T-helper 2 cell treated with Interferon-gamma antibody and Interleukin-4, amounts not matched to agents 5 μg/mL and 100 μg/mL, for 36 hours (primary cell): ENCODE measurements around the gene FAM72D.
"Not testable (repeated sequence)": the region's sequence is repeated elsewhere in the genome, so short reads cannot be mapped to it uniquely, and the experiment has no call there.

ENCODE experiments used
- DNase-seq: peaks from one replicate; pipeline ENCODE4 v3.0.0; 2021; ENCODE audit warnings: low spot score
- H3K27ac Mint-ChIP-seq: one replicate; pipeline ENCODE4 v1.8.0; 2021; ENCODE audit warnings: mild to moderate bottlenecking, mixed read lengths
- H3K27me3 Mint-ChIP-seq: one replicate; pipeline ENCODE4 v1.8.0; 2021; ENCODE audit warnings: low read depth, mixed read lengths
- H3K36me3 Mint-ChIP-seq: one replicate; pipeline ENCODE4 v1.8.0; 2021; ENCODE audit warnings: low read depth, mixed read lengths
- H3K4me1 Mint-ChIP-seq: one replicate; pipeline ENCODE4 v1.8.0; 2021; ENCODE audit warnings: low read depth, mixed read lengths
- H3K4me3 Mint-ChIP-seq: one replicate; pipeline ENCODE4 v1.8.0; 2022; ENCODE audit warnings: mild to moderate bottlenecking, moderate library complexity, mixed read lengths
- H3K9me3 Mint-ChIP-seq: one replicate; pipeline ENCODE4 v1.8.0; 2021; ENCODE audit warnings: mixed read lengths

Gene FAM72D

DNA sequence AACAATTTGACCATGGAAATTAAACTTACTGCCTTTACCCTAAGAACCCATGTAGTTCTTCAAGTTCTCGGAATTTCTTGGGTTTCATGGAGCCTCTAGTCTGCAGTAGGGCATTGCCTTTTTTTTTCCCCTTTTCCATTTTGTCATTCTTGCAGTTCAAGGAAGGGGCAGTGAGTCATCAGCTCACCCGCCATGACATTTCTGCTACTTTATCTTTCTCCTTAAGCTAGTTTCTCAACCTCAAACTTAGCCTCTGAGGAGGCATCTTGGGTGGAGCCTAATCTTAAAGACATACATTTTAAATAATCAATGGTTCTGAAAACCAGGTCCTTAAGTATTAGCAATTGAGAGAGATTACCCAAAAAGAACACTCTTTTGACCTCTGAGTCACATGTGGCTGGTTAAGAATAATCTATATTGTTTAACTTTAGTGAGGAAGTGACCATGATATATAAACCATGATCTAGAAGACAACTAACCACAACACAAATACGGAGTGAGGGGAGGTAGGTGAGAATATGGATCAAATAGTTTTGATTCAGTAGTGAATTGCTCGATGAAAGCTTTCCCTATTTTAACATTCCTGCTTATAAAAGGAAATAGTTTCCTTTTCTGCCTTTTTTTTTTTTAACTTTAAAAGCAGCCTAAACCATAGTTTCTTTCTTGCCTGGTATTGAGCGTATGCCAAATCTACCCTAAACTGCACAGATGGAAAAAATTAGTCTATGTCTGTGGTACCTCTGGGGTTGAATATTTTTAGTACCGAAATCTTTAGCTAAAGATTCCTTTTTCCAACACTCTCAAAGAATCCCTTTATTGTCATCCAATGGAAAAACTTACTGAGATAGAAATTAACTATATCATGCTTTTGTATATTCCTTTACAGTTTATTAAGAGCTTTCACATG, 20.1 kb downstream of the FAM72D start:
- H3K4me1 Mint-ChIP-seq, H3K27me3 Mint-ChIP-seq, H3K36me3 Mint-ChIP-seq, H3K9me3 Mint-ChIP-seq, H3K4me3 Mint-ChIP-seq, H3K27ac Mint-ChIP-seq, DNase-seq: not testable (repeated sequence)

DNA sequence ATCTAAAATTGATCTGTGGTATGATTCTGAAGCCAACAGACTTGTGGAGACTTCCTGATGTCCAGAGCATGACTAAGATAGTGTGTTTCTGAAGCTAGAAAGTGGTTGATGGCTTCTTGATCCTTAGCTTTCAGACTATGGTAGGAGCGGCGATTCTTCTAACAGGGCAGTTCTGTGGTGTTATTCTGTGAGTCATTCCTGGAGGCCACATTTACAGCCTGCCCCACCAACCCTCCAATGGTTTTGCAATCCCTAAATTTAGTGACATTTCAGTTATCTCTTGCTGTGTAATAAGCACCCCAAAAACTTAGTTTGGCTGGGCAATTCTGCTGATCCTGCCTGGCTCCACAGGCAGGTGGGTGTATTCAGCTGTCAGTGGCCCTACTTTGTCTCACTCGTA, 24.1 kb downstream of the FAM72D start:
- H3K27ac Mint-ChIP-seq, H3K27me3 Mint-ChIP-seq, H3K9me3 Mint-ChIP-seq, DNase-seq, H3K36me3 Mint-ChIP-seq, H3K4me1 Mint-ChIP-seq, H3K4me3 Mint-ChIP-seq: not testable (repeated sequence)

DNA sequence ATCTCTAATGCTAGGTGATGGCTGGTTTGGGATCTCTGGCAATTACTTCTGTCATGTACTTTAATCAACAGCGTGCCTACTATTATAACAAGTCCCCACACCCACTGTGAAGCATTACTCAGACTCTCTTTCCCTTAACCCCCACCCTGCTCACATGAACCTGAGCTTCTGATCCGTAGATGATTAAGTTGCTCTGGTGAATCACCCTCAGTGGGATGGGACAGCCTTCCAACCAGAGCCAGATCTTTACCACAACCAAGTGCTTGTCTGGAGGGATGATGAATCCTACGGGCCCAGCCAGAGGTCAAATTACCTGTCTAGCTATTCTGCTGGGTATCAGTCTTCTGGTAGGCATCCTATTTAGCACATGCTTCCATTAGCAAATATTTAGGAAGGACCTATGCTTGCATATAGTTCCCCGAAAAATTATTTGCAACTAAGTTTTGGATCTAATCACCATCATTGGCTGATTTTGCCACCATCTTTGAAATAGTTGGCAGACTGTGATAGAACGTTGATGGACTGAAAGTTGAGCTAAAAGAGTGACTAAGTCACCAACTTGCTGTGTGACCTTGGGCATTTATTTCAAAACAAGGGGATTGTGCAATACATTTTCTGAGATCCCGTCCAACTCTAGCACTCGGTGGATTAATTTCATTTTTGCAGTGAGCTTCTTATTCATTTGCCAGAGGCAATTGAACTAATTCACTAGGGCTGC, 26.7 kb downstream of the FAM72D start:
- H3K27me3 Mint-ChIP-seq, DNase-seq, H3K4me3 Mint-ChIP-seq, H3K9me3 Mint-ChIP-seq, H3K4me1 Mint-ChIP-seq, H3K27ac Mint-ChIP-seq, H3K36me3 Mint-ChIP-seq: not testable (repeated sequence)

DNA sequence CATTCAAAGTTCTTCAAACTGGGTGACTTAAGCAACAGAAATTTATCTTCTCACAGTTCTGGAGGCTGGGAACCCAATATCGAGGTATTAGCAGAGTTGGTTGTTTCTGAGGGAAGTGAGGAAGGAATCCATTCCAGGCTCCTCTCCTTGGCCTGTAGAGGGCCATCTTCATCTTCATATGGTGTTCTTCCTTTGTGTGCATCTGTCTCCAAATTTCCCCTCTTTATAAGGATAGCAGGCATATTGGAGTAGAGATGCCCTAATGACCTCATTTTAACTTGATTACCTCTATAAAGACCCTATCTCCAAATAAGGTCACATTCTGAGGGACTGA, 27.3 kb downstream of the FAM72D start:
- not testable (repeated sequence) for H3K4me3 Mint-ChIP-seq, H3K36me3 Mint-ChIP-seq, H3K4me1 Mint-ChIP-seq, H3K27me3 Mint-ChIP-seq, H3K9me3 Mint-ChIP-seq, DNase-seq, H3K27ac Mint-ChIP-seq

DNA sequence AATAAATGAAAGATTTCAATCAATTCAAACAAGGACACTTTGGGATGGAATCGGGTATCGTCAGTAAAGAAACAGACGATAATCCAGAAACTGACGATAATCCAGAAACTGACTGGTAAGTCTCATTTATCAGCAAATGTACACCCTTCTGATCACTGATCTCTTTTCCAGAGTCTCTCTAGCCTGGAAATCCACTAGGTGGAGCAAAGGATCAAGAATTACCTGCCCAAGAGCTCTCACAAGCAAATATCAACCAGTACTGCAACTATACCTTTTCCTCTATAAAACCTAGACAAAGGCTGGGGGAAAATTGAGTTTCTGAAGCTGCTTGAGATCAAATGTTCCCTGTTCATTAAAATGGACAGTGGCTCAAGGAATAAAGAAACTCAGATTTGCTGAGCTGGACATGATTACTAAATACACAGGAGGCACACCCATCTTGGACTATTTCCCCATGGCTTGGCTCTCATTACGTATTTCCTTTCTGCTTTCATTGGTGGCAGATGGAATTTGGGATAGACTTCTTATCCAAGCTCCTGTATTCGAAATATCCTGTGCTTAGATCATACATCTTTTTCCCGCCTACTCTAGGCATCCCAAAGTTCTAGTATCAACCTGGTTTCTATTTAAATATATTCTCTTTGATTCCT, 28.3 kb downstream of the FAM72D start:
- not testable (repeated sequence) for H3K4me3 Mint-ChIP-seq, DNase-seq, H3K36me3 Mint-ChIP-seq, H3K4me1 Mint-ChIP-seq, H3K27me3 Mint-ChIP-seq, H3K9me3 Mint-ChIP-seq, H3K27ac Mint-ChIP-seq

DNA sequence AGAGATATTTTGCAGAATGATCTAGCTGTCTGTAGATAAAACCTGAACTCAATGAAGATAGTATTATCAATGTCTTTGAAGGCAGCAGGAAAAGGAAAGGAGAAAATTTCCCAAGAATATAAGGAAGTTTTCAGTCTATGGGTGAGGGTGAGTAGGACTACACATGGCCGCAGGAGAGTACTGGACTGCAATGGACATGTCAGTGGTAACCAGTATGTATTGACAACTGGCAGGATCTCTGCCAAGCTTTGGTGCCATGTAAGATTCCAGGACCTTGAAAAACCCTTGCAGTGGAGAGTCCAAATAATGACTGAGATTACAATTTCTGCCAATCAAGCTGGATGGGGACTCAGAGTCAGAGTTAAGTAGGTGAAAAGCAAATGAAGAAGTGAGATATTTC, 29.3 kb downstream of the FAM72D start:
- H3K4me3 Mint-ChIP-seq, H3K4me1 Mint-ChIP-seq, H3K36me3 Mint-ChIP-seq, H3K27ac Mint-ChIP-seq, DNase-seq, H3K9me3 Mint-ChIP-seq, H3K27me3 Mint-ChIP-seq: not testable (repeated sequence)

DNA sequence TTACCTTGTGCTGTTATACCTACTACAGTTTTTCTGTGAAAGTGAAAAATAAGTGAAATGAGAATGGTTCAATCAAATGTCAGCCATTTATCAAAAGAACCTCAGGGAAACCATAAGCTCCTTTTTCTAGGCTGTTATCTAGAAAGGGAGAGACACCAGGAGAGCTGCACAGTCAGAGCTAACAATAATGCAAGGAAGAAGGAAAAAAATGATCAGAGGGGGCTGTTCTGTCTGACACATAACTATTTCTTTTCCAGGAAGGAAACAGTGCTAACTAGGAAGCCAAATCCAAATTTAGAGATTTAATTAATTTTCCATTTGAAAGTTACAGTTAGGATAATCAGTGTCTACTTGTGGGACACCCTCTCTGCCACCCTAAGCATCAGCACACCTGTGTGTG, 31.4 kb downstream of the FAM72D start:
- not testable (repeated sequence) for H3K36me3 Mint-ChIP-seq, H3K27ac Mint-ChIP-seq, DNase-seq, H3K9me3 Mint-ChIP-seq, H3K4me1 Mint-ChIP-seq, H3K4me3 Mint-ChIP-seq, H3K27me3 Mint-ChIP-seq

DNA sequence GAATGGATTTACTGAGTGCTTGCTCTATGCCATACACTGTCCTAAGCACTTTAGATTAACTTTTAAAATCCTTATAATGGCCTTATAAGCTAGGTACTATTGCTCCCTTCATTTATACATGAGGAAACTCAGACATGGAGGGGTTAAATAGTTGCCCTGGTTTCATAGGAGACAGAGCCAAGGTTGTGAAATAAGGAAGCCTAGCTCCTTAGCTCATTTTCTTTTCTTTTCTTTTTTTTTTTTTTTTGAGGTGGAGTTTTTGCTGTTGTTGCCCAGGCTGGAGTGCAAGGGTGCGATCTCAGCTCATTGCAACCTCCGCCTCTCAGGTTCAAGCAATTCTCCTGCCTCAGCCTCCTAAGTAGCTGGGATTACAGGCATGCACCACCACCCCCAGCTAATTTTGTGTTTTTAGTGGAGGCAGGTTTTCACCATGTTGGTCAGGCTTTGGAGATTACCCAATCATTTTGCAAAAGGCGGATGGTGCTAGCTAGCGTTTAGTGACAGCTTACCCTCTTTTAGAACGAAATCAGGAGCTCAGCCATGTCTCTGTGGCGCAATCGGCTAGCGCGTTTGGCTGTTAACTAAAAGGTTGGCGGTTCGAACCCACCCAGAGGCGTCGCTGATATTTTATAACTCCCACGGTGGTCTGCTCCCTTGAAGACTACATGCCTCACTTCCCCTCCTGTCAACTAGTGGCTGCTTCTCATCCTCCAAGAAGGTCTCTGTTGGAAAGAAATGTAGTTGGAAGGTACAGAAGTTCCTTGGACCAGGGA, 33.1 kb downstream of the FAM72D start:
- DNase-seq, H3K27me3 Mint-ChIP-seq, H3K27ac Mint-ChIP-seq, H3K4me3 Mint-ChIP-seq, H3K36me3 Mint-ChIP-seq, H3K9me3 Mint-ChIP-seq, H3K4me1 Mint-ChIP-seq: not testable (repeated sequence)

DNA sequence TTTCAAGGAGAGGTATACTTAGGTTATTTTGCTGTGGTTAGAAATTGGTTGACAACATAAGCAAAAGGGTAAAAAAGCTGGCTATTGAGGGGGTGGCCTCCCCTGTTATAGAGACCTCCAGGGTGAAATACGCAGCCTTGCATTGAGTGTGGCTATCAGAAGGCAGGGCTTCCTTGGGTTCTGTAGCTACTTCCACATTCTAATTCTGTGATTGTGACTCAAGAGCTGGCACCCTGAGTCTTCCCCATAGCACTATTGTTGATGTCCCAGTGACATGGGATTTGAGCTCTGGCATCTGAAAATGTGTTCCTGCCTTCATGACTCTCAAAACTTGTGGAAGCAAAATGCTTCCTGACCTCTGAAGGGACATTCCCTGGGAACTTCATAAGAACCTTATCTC, 38.7 kb downstream of the FAM72D start:
- H3K27ac Mint-ChIP-seq, DNase-seq, H3K9me3 Mint-ChIP-seq, H3K4me1 Mint-ChIP-seq, H3K36me3 Mint-ChIP-seq, H3K27me3 Mint-ChIP-seq, H3K4me3 Mint-ChIP-seq: not testable (repeated sequence)

DNA sequence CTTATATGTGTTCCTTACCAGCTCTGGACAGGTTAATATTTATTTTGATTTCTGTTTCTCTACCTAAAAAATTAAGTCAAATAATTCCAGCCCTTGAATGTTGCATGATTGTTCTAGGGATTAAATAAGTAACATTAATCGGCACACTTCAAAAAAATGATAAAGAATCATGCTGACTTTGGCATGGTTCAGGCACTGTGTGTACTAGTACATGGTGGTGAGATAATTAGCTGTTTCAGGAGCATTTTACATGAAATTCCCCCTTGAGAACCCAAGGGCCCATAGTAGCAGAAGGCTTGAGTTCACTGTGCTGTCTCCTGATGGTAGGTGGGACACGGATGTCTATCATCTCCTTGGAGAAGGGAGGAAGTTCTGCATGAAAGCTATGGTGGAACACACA, 44.8 kb downstream of the FAM72D start:
- not testable (repeated sequence) for H3K4me1 Mint-ChIP-seq, H3K4me3 Mint-ChIP-seq, H3K27ac Mint-ChIP-seq, DNase-seq, H3K9me3 Mint-ChIP-seq, H3K27me3 Mint-ChIP-seq, H3K36me3 Mint-ChIP-seq

DNA sequence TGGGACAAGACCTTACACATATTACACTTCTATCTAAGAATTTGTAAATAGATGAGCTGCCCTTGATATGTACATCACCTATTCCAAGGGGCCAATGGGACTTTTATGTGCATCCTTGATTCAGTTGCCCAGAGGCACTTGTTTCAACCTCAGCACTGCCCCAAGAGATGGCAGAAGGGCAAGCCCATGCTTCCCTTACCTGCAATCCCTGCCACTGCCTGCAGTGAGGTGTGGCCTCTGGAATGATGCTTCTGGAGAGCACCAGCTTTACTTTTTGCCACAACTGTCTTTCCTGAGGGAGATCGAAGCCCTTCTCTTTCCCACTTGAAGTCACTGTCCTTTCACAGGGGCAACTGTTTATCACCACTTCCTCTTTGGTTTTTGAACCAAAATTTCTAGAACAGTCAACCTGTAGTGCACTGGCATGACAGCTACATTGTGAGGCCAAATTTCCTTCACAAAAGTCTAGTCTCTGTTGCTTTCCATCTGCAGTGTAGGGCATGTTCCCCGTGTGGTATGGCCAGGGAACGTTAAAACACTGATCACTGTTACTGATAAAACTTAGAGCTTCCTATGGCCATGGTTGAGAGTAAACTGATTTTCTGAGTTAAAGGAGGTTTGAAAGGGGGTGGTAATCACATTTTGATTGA, 48.6 kb downstream of the FAM72D start:
- H3K36me3 Mint-ChIP-seq, H3K4me1 Mint-ChIP-seq, H3K27me3 Mint-ChIP-seq, H3K4me3 Mint-ChIP-seq, H3K27ac Mint-ChIP-seq, H3K9me3 Mint-ChIP-seq, DNase-seq: not testable (repeated sequence)

DNA sequence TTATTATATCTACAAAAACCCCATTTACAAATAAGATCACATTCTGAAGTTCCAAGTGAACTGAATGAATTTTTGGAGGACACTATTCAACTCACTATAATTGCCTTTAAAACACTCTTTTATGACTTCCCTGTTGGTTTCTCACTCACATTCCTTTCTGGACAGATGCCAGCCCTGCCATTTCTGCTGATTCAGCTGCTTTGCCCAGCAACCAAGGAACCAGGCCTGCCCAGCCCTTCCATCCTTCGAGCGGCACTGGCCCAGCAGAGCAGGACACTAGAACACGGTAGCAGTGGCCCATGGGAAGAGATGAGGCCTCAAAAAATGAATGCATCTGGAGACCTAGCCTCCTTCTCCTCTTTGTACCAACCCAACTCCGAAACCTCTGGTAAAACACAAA, 50.5 kb downstream of the FAM72D start:
- not testable (repeated sequence) for H3K4me3 Mint-ChIP-seq, H3K4me1 Mint-ChIP-seq, H3K36me3 Mint-ChIP-seq, H3K9me3 Mint-ChIP-seq, H3K27me3 Mint-ChIP-seq, H3K27ac Mint-ChIP-seq, DNase-seq

DNA sequence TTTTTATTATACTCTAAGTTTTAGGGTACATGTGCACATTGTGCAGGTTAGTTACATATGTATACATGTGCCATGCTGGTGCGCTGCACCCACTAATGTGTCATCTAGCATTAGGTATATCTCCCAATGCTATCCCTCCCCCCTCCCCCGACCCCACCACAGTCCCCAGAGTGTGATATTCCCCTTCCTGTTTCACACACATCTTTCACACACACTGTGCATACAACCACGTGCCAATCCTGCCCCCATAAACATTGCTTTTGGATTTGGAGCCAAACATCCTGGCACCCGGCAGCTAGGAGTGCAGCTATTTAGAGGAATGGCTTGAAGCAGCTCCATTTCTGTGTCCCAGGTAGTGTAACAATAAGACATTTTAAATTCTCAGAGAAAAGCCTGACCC, 51.4 kb downstream of the FAM72D start:
- DNase-seq, H3K4me3 Mint-ChIP-seq, H3K4me1 Mint-ChIP-seq, H3K9me3 Mint-ChIP-seq, H3K27ac Mint-ChIP-seq, H3K27me3 Mint-ChIP-seq, H3K36me3 Mint-ChIP-seq: not testable (repeated sequence)

DNA sequence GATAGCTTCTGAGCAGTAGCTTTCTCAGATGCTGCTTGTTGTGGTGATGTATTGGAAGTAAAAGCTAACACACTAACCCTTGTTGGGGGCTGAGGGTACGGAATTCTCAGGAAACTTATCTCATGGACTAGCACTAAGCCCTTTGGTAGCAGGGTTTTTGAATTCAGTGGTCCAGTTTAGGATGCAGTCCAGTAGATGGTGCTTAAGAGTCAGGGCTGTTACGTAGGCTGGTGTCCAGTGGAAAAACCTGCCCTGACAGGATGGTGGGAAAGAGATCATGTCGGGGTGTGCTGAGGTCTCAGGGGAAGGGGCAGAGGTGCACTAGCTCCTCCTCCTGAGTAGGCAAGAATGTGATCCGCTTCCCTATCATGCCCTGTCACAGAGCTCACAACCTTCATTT, 59.6 kb downstream of the FAM72D start:
- H3K27ac Mint-ChIP-seq, H3K27me3 Mint-ChIP-seq, H3K4me1 Mint-ChIP-seq, DNase-seq, H3K9me3 Mint-ChIP-seq, H3K4me3 Mint-ChIP-seq, H3K36me3 Mint-ChIP-seq: not testable (repeated sequence)
